ENCODE measurements around the gene C5orf15.

The C5orf15 gene

DNA sequence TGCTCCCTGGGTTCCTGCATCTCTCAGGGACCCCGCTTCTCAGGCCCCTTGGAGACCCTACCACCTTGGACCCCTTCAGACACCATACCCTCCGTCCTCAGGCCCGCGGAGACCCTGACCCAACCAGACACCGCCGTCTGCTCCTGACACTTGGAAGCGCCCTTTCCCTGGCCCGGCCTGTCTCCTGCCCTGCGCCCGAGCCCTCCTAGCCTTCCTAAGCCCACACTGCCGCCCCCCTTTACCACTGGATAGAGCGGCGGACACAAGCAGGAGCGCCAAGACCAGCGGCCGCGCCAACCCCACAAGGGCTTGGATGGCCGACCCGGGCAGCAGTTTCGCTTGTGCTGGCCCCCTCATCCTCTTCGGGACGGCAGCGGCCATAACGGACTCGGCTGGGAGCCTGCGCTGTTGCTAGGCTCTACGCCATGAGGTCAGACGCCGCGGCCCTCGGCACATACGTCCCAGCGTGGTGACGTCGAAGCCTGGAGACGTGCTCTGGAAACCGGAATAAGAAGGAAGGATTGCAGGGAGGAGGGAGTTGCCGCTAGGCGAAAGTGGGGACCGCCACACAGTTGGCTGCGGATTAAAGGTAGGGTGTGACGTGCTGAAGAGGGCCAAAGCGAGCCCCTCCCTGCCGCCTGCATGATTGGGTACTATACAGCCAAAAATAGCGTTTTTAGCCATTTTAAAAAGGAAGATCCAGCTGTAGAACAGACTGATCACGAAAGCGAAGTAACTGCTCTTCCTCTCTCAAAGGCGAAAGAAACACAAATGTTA is at the start of gene C5orf15:
C5orf15 (minus strand) TSS at position 422 of the 777 bp plus-strand sequence; CDS start at position 381, 41 bp downstream.
- DNase-seq (ENCODE audit: low read depth in 2 of 2): peak; percentile 84 to 92

DNA sequence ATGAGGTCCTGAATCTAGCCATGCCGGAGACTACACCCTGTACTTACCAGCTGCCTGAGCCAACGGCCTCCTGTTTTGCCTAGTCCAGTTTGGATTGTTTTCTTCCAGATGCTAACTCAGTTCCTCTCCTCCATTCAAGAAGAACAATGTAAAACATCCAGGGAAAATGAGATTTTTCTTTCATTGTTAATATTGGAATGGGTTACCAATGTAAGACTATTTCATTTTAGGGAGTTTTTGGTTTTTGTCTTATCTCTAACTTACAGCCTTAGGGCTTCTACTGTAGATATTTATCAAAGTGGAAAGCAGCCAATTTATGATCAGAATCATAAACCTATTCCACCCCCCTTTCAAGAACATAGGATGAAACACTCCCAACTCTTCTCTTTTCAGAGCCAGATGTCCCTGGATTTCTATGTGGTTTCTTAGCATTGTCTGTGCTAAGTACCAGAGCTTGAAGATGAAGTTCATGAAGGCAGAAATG is 39.9 kb upstream of the C5orf15 start:
- no peak for DNase-seq (ENCODE audit: low read depth in 2 of 2)

DNA sequence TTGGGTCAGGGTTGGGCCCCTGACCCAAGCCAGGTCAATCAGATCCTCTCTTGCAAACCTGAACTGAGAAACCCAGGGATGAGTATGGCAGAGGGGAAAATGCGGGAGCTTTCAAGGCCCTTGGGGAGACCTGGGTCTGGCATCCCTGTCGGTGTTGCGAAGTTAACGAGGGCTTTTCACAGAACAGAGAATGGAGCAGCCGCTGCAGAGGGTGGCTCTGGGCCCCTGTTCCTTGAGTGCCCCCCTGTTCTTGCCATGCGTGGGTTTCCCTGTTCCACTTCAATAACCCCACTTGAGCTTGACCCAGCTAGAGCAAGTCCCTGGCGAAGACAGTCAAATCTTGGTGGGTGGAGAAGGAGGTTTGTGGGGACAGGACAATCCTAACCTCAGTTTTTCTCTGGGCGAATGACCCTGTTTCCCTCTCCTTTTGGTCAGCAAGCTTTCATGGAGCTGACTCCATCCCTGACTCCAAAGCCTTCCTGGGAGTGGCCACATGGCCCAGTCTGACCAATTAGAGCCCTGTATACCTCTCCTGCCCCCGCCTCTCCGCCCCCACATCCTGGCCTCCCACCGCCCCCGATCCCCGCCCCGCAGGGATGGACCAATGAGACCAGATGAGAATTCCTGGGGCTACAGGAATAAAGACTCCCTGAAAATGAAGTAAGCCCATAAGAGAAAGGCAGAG is 39.3 kb upstream of the C5orf15 start:
- DNase-seq (ENCODE audit: low read depth in 2 of 2): no peak

DNA sequence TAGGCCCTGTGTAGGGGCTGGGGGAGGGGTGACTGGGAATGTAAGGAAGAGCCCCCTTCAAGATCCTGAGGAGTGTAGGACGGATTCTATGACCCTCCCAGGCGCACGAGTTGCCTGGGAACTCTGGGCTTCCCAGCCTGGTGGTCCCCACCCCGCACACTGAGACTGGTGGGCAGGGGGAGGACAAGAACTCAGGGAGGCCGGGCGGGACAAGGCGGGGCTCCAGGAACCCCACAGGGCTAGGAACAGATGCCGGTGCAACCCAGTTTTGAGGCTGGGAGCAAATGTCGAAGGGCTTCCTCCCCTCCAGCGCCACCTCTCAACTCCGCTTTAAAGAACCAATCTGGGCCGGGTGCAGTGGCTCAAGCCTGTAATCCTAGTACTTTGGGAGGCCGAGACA is 37.7 kb upstream of the C5orf15 start:
- DNase-seq (ENCODE audit: low read depth in 2 of 2): no peak

GRCh38 chr5:134005417-134006061 is 37.1 kb upstream of the C5orf15 start:
- no peak for DNase-seq (ENCODE audit: low read depth in 2 of 2)

- DNase-seq (ENCODE audit: low read depth in 2 of 2): peak; percentile 59 to 73
These were observed 36.4 kb upstream of the C5orf15 start, which contains the start of gene VDAC1 for GRCh38 chr5:134004626-134005416. VDAC1 (minus strand) TSS chr5:134004975; CDS start chr5:133993012, 11,963 bp downstream.

DNA sequence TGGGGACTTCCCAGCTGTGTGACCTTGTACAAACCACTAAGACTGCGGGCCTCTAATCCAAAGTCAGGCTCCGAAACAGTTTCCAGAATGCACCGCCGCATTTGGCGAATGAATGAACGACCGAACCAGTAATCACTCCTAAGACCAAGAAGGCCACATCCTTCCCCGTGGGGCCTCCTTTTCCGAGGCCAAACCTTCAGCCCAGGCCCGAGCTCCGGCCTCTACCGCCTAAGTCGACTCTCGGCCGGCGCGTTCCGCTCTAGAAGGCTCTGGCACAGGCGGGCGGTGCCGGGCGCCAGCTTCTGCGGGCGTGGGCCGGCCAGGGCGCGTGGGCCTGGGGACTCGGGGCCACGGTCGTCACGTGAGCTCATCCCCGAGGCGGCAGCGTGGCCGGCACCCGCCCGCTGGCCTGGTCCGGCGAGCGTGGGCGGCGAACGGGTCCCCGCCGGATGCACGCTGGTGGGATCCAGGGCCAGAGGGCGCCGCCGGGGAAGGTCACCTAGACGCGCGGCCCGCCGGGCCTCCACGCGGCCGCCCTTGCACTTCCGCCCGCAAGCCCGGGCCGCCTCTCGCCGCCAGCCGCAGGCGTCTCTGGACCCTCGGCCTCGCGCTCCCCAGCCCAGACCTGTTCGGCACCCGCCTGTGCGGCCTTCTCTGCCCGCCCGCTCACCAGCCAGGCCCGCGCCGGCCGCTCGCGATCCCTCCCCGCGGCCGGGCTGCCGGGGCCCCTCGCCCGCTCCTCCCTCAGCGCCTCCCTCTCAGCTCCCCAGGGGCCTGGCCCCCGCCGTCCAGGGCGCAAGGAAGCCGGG is 35.6 kb upstream of the C5orf15 start:
- DNase-seq (ENCODE audit: low read depth in 2 of 2): peak; percentile 40 to 48

GRCh38 chr5:134003064-134003816 is 34.8 kb upstream of the C5orf15 start:
- peak in 1 of 2 donors; percentile 25 for DNase-seq (ENCODE audit: low read depth in 2 of 2)

DNA sequence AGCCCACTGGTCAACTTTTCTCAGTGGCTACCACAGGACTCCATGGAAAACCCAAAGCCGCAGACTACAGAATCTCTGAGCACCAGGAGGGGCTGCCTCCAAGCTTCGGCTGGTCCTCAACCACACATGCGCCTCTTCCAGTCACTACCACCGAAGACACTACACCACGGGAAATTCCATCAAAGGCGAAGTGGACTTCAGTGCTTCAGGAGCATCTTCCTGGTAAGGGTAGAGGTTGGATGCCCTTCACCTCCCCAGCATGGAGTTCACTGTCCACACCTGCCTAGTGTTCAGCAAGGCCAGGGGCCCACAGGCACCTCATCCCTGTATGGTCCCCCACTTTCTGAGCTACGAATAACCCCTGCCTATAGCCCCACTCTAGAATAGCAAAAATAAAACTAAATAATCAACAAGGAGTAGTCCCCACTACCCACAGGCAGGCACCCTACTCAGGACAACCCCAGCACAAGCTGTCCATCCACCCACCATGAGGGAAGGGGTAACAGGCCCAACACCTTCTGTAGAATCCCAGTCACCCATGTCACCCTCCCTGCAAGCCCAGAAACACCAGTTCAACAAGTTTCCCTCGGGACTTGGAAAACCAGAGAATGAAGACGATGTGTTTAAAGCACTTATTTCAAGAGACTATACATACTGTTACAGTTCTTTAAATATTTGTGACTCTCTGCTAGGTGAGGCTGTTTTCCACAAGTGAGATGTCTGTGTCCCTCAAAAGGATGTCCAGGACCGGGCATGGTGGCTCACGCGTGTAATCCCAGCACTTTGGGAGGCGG is 33.7 kb upstream of the C5orf15 start:
- no peak for DNase-seq (ENCODE audit: low read depth in 2 of 2)

DNA sequence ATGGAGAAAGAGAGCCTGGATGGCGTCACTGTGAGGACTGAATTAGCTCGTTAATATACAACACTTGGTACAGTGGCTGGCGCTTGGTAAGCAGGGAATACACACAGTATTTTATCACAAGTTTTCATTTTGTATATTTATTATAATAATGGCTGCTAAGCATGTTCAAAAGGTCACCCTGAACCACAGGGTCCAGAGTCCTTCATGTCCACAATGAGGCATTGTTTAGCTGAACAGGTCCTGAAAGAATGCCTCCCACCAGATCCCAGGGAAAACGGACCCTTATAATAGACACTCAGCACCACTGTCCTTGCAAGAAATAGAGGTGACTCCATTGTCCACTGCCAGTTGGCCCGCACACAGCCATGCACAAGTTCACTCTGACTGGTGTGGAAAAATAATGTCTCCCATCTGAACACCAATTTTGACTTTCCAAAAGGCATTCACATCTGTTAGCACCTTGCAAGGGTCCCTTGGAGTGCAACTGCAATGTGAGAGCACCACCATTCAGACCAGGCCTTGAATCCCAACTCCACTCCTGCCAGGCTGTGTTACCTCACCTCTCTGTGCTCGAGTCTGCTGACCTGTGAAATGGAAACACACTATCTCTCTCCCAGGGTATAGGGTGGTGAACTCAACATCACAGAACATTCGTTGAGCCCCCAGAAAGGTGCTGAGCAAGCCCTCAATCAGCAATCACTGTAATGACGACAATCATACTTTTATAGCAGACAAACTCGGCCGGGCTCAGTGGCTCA is 32.5 kb upstream of the C5orf15 start:
- no peak for DNase-seq (ENCODE audit: low read depth in 2 of 2)

GRCh38 chr5:134000091-134000511 is 31.7 kb upstream of the C5orf15 start:
- DNase-seq (ENCODE audit: low read depth in 2 of 2): no peak

DNA sequence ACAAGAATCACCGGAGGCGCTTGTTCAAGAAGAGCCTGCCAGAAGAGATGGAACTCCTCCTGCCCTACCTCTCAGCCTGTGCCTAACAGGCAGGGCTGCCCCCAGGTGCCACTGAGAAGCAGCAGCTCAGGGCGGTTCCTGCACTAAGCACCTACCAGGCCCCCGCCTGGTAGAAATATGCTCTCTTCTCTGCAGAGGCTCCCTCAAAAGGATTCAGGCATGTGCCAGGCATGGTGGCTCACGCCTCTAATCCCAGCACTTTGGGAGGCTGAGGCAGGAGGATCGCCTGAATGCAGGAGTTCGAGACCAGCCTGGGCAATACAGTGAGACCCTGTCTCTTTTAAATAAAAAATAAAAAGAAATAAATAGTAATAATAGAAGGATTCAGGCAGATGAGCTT is 30.4 kb upstream of the C5orf15 start:
- no peak for DNase-seq (ENCODE audit: low read depth in 2 of 2)

GRCh38 chr5:133998042-133998441 is 29.6 kb upstream of the C5orf15 start:
- DNase-seq (ENCODE audit: low read depth in 2 of 2): no peak

DNA sequence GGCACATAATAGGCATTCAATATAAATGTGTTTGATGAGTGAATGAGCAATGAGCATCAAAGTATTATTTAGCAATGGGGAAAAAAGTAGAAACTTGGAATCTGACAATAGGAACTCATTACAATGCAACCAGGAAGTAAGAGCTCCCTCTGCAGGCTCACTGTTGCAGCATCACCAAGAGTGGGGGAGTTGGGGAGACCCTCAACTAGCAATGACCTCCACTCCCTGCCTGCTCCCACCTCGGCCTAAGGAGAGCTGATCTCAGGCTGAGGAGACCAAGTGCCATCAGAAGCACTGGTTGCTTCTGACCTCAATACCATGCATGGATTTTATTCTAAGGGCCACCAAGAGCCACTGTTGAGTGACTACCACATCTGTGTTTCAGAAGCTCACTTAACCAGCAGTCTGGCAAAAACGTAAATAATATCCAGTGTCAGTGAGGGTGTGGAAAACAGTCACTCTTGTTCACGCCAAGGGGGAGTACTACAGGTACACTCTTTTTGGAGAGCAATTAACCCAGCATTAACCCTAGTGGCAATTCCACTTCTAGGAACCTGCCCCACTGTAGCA is 28.3 kb upstream of the C5orf15 start:
- DNase-seq (ENCODE audit: low read depth in 2 of 2): no peak

DNA sequence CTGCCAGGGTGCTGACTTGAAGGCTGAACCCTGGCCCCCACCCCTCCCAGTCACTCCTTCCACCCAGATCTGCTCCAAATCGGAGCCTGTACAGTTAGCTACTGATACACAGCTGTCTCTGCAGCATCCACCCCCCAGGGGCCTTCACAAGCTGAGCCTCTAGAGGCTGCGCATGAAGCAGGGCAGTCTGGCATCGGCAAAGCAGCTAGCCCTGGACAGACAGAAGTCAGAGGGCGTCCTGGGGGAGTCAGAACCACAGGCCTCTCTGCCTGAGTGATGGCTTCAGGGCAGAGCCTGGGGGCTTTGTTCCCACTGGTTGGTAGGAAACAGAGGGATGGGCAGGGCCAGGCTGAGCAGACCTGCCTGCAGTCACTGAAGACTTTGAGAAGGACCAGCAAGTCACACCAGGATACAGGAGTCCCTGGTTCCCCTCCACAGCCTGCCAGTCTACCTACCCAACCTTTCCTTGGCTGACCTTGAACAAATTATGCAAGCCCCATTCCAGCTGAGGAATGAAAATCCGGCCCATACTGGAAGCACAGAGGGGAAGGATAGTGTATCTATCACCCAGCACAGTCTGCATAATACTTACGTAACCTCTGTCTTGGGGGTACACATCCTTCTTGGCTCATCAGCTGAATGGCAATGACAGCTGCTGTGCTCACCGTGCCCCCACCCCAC is 27.6 kb upstream of the C5orf15 start:
- DNase-seq (ENCODE audit: low read depth in 2 of 2): no peak

DNA sequence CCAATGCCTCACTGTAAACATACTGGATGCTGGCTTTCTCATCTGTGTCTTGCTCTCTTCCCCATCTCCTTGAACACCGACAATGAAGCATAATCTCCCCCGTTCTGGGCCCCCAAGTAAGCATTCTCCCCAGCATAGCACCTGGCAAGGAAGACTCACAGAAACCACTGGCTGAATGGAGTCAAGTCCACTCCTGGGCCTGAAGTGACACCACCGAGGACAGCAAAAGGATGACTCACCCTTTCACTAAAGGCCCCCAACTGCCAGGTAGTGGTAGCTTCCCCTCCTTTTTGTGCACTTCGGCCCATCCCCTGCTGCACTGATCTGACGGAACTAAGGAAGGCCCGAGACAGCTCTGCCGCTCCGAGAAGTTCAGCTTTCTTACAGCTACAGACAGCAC is 26.9 kb upstream of the C5orf15 start:
- no peak for DNase-seq (ENCODE audit: low read depth in 2 of 2)

DNA sequence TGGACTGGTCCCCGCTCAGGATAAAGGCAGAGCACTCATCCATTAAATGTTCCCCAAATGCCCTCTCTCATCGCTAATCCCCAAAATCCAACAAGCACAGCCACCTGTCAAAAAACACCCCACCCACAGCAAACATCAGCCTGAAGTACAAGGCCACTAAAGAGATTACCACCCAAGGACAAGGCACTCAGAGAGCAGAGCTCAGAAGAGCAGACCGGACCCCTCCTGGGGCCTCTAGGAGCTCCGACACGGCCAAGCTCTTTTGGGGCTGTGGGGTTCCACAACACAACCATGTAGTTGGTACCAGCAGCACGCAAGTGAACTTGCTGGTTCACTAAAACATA is 26.5 kb upstream of the C5orf15 start:
- DNase-seq (ENCODE audit: low read depth in 2 of 2): no peak
